Measurements from ENCODE around the gene PLEKHG4. TPM values are rescaled to one million over a fixed set of nuclear protein-coding genes. Genes with fewer than 3 reads are reported as not detected.

Gene PLEKHG4
- total RNA-seq, 1 experiment from 2014 or later = 38.5 TPM

- TF ChIP-seq POLR2AphosphoS5 (IDR thresholded peaks at IDR 0.05; ENCODE audit: low read depth, low read length) = no peak
- TF ChIP-seq RAD21 (IDR thresholded peaks at IDR 0.05; ENCODE audit: low read depth) = no peak
- no peak for TF ChIP-seq ATF3 (IDR thresholded peaks at IDR 0.05)
- no peak for TF ChIP-seq MAX (IDR thresholded peaks at IDR 0.05)
- no peak for TF ChIP-seq SIN3A (IDR thresholded peaks at IDR 0.05; ENCODE audit: low read depth)
- no peak for TF ChIP-seq SRF (IDR thresholded peaks at IDR 0.05; ENCODE audit: low read depth)
- TF ChIP-seq JUND (IDR thresholded peaks at IDR 0.05) = no peak
- TF ChIP-seq POLR2A (IDR thresholded peaks at IDR 0.05; ENCODE audit: borderline replicate concordance, extremely low read depth, insufficient read depth, insufficient read length) = no peak
- no peak for TF ChIP-seq YY1 (IDR thresholded peaks at IDR 0.05; ENCODE audit: extremely low read depth, insufficient replicate concordance, low read depth, low read length)
Measured at GRCh38 chr16:67327743-67328142, 48.4 kb downstream of the PLEKHG4 start (continued).

GRCh38 chr16:67329901-67330300 lies 50.6 kb downstream of the PLEKHG4 start:
- Histone ChIP-seq H3K36me3 (ENCODE audit: control insufficient read depth in 1 of 2, insufficient read depth in 2 of 2, low read length in 2 of 2) (no peaks in the 10 kb centered on the region), H3K79me2 (ENCODE audit: insufficient read depth, low read length) (no peaks in the 10 kb centered on the region), H2AFZ (ENCODE audit: low read depth, low read length, poor library complexity, severe bottlenecking) (no peak overlapping the region), H3K27me3 (ENCODE audit: insufficient read depth, low read length) (no peaks in the 10 kb centered on the region), H3K9ac (ENCODE audit: low read length) (no peak overlapping the region), H3K9me3 (ENCODE audit: control insufficient read depth in 1 of 2, insufficient read depth in 1 of 2, low read depth in 1 of 2, low read length in 2 of 2) (no peaks in the 10 kb centered on the region), H3K4me1 (ENCODE audit: control insufficient read depth in 1 of 2, insufficient read depth in 2 of 2, low read length in 2 of 2) (no peaks in the 10 kb centered on the region), H4K20me1 (ENCODE audit: insufficient read depth) (no peaks in the 10 kb centered on the region), H3K4me3 (replicated peaks in 1 of 2; ENCODE audit: low read depth in 1 of 2, low read length in 2 of 2) (no peak overlapping the region), H3K9me2 (ENCODE audit: insufficient read depth) (no peaks in the 10 kb centered on the region), H3K27ac (ENCODE audit: low read depth, low read length) (no peak overlapping the region), H3K4me2 (ENCODE audit: low read length) (no peak overlapping the region)
- POLR2A ChIA-PET = no interaction called here
- intact Hi-C loops (cut with micrococcal nuclease) = no loop called here
- DNase-seq (ENCODE audit: low read depth, low spot score) (no peak), ATAC-seq (no peak)
- no TSS peak for BruUV-seq (replicated peaks)
- CTCF ChIA-PET = no interaction called here
- RAD21 ChIA-PET (ENCODE audit: low non-redundant PET in 1 of 2, low total read pairs in 2 of 2, uncharacterized antibody in 2 of 2, unreplicated experiment in 2 of 2) = no interaction called here
- TF ChIP-seq MAX (IDR thresholded peaks at IDR 0.05) (no peak), FOSL1 (IDR thresholded peaks at IDR 0.05; ENCODE audit: low read depth) (no peak), ZFX (IDR thresholded peaks at IDR 0.05) (no peak), SIN3A (IDR thresholded peaks at IDR 0.05; ENCODE audit: low read depth) (no peak)

Measured in HCT116 (cell line).